ENCODE results near the gene GDF7. TPM values are rescaled to one million over a fixed set of nuclear protein-coding genes. Genes with fewer than 3 reads are reported as not detected.

Gene GDF7
- total RNA-seq, 1 donor from 2014 or later, result 0.04 TPM

DNA sequence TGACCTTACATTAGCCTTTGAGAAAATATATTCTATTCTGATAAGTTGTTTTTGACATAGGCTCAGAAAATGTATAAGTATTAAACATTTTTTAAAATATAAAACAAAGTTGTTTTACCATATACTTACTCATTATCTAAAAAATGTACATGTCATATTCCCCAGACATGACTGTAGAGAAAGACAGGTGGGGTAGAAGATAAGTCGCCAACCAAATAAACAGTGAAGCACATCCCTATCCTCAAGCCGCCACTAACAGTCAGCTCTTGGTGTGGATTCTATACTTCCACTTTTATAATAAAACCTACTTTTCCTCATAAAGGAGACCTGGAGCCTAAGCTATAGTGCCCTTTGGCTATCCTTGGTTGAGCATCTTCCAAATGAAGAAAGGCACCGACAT, 26.4 kb downstream of the GDF7 start:
- no peak for TF ChIP-seq CTCF (IDR thresholded peaks at IDR 0.05; ENCODE audit: insufficient read depth, low read length, poor library complexity, severe bottlenecking)
- Histone ChIP-seq H3K27me3 (ENCODE audit: control insufficient read depth, insufficient read depth, low read length) (no peaks in the 10 kb centered on the region), H3K4me3 (ENCODE audit: low read depth, low read length) (no peak overlapping the region), H3K36me3 (ENCODE audit: control insufficient read depth, insufficient read depth, low read length) (no peaks in the 10 kb centered on the region)
- DNase-seq (ENCODE audit: low read depth), result no peak

DNA sequence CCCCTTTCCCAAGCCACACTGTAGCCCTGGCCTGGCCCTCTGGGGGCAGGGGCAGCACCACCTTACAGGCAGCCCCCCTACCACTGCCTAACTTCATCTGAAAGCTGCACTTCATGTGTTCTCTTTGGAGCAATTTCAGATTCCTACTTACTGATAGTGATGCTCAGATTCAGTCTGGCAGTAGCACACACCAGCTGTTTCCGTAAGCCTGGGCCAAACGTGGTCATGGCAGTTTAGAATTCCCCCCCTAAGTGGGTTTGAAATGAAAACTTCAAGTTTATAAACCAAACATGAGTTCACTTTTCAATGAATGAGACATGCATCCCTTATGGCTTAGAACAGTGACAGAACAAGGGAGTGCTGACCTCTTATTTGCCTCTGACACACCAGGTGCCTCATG, 29.4 kb downstream of the GDF7 start:
- no peak overlapping the region for H3K4me3 ChIP-seq (ENCODE audit: low read depth, low read length)
- no peaks in the 10 kb centered on the region for H3K36me3 ChIP-seq (ENCODE audit: control insufficient read depth, insufficient read depth, low read length)
- TF ChIP-seq CTCF (IDR thresholded peaks at IDR 0.05; ENCODE audit: insufficient read depth, low read length, poor library complexity, severe bottlenecking), result no peak
- no peak for DNase-seq (ENCODE audit: low read depth)
- no peaks in the 10 kb centered on the region for H3K27me3 ChIP-seq (ENCODE audit: control insufficient read depth, insufficient read depth, low read length)

- no peaks in the 10 kb centered on the region for H3K27me3 ChIP-seq (ENCODE audit: control insufficient read depth, insufficient read depth, low read length)
Observed at GRCh38 chr2:20697322-20697934, 30.5 kb downstream of the GDF7 start.

DNA sequence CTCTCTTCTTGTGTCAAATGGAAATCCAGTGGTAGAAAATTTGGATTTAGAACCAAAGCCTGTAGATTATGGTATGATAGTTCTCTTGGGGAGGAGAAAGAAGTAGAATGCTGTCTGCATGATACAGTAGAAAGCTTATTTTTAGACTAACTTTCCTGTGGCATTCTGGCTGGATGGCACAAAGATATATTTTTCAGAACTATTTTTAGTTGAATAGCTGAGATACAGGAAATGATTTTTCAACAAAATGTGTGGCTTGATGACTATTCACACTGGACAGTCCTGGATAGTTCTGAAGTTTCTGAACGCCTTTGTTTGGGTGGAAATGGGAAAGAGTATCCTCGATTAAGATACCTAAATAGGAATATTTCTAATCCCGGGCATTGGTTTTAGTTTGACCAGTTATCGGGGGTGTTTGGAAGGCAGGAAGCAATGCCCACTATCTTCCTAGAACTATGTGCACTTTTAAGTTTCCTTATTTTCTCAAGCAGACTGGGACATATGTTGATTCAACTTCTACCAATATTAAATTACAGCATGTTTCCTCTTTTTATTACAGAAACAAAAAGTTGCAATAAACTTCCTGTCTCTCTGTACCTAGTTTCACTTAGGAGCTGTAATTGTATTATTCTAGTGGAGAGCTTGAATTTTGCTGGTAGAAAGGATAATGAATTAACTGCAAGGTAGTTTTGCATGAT, 32.1 kb downstream of the GDF7 start:
- H3K4me3 ChIP-seq (ENCODE audit: low read depth, low read length), result no peak overlapping the region
- no peaks in the 10 kb centered on the region for H3K36me3 ChIP-seq (ENCODE audit: control insufficient read depth, insufficient read depth, low read length)
- no peaks in the 10 kb centered on the region for H3K27me3 ChIP-seq (ENCODE audit: control insufficient read depth, insufficient read depth, low read length)
- no peak for DNase-seq (ENCODE audit: low read depth)
- no peak for TF ChIP-seq CTCF (IDR thresholded peaks at IDR 0.05; ENCODE audit: insufficient read depth, low read length, poor library complexity, severe bottlenecking)

More at GRCh38 chr2:20697322-20697934, 30.5 kb downstream of the GDF7 start:
- Histone ChIP-seq H3K36me3 (ENCODE audit: control insufficient read depth, insufficient read depth, low read length) (no peaks in the 10 kb centered on the region), H3K4me3 (ENCODE audit: low read depth, low read length) (no peak overlapping the region)
- DNase-seq (ENCODE audit: low read depth), result no peak
- no peak for TF ChIP-seq CTCF (IDR thresholded peaks at IDR 0.05; ENCODE audit: insufficient read depth, low read length, poor library complexity, severe bottlenecking)

GRCh38 chr2:20702563-20702962, 35.6 kb downstream of the GDF7 start:
- no peaks in the 10 kb centered on the region for H3K27me3 ChIP-seq (ENCODE audit: control insufficient read depth, insufficient read depth, low read length)
- H3K4me3 ChIP-seq (ENCODE audit: low read depth, low read length), result no peak overlapping the region
- DNase-seq (ENCODE audit: low read depth), result no peak
- H3K36me3 ChIP-seq (ENCODE audit: control insufficient read depth, insufficient read depth, low read length), result no peaks in the 10 kb centered on the region
- no peak for TF ChIP-seq CTCF (IDR thresholded peaks at IDR 0.05; ENCODE audit: insufficient read depth, low read length, poor library complexity, severe bottlenecking)

DNA sequence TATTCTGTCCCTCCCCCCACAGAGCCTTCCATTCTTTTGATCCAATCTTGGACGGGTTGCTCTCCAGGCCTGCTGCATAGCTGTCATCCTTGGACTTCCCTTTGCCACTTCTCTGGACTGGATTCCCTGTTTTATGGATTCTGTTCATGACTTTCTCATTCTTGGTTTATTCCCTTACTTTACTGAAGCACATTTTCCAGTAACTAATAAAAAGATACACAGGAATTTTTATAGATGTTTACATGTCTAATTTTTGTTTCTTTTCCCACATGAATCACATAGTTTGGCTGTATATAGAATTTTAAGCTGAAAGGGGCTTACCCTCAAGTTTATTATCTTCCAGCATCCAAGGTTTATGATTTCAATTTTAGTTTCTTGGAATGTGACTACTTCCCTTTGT, 37.9 kb downstream of the GDF7 start:
- Histone ChIP-seq H3K27me3 (ENCODE audit: control insufficient read depth, insufficient read depth, low read length) (no peaks in the 10 kb centered on the region), H3K36me3 (ENCODE audit: control insufficient read depth, insufficient read depth, low read length) (no peaks in the 10 kb centered on the region), H3K4me3 (ENCODE audit: low read depth, low read length) (no peak overlapping the region)
- no peak for TF ChIP-seq CTCF (IDR thresholded peaks at IDR 0.05; ENCODE audit: insufficient read depth, low read length, poor library complexity, severe bottlenecking)
- DNase-seq (ENCODE audit: low read depth), result no peak
